ENCODE results near the gene SUPT6H. TPM values are rescaled to one million over a fixed set of nuclear protein-coding genes. Genes with fewer than 3 reads are reported as not detected.

SUPT6H gene
- total and polyA plus RNA-seq, 9 of the 15 experiments (the other 6 are each of a cell fraction or from before 2014, with no cell fraction given) = 1.7 to 77.7 (median 49.2) TPM

DNA sequence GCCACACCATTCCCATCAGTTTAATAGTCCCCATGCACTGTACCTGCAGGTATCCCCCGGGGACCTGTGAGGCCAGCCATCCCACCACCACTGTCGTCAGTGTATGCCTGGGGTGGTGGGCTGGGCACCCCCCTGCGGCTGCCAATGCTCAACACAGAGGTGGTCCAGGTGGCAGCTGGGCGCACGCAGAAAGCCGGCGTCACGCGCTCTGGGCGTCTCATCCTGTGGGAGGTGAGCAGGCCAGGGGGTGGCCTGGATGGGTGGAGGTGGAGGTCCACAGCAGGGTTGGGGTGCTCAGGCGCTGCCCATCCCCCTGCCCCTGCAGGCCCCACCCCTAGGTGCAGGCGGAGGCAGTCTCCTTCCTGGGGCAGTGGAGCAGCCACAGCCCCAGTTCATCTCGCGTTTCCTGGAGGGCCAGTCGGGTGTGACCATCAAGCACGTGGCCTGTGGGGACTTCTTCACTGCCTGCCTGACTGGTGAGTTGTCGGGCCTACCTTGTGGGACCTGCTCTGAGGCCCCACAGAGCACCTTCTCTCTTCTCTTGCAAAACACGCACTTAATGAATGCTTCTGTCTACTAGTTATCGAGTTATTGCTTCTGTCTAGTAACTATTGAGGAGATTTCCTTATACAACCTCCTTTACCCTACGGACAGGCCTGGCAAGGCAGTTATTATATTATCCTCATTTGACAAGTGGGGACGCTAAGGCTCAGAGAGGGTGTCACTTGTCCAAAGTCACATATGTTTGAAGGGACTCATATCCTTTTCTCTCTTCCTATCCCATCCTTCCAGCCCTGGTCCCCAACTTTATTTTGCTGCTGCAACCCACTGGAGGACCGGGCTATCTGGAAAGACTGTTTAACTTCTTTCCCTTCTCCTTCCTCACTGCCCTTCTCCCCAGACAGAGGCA lies 76.0 kb downstream of the SUPT6H start:
- Histone ChIP-seq H4K20me1 (replicated peaks; ENCODE audit: control insufficient read depth, insufficient read depth, low read length) (no peaks in the 10 kb centered on the region), H3K27me3 (ENCODE audit: control insufficient read depth in 2 of 2, insufficient read depth in 2 of 2, low read length in 2 of 2) (no peaks in the 10 kb centered on the region), H3K4me2 (ENCODE audit: insufficient read depth, low read length) (no peak overlapping the region), H3K27ac (ENCODE audit: extremely low read depth, low read depth, low read length) (no peak overlapping the region), H2AFZ (ENCODE audit: low read depth, low read length) (no peak overlapping the region), H3K9ac (ENCODE audit: insufficient read depth in 1 of 2, low read depth in 2 of 2, low read length in 2 of 2) (peak overlapping the region in 1 of 2 experiments; percentile 82; a peak in 2 of 4 replicates), H3K4me3 (no peak overlapping the region), H3K4me1 (replicated peaks in 1 of 2; ENCODE audit: control insufficient read depth in 2 of 2, insufficient read depth in 2 of 2, low read length in 2 of 2) (peaks cover 51 to 72% of the 10 kb centered on the region in 2 experiments), H3K9me1 (ENCODE audit: control insufficient read depth, insufficient read depth, low read length) (no peaks in the 10 kb centered on the region), H3K79me2 (ENCODE audit: control insufficient read depth, insufficient read depth, low read length) (no peaks in the 10 kb centered on the region), H3K36me3 (ENCODE audit: control insufficient read depth, insufficient read depth, low read length) (peaks cover 9% of the 10 kb centered on the region; the same call in 2 of the 3 replicates), H3K9me3 (replicated peaks; ENCODE audit: control insufficient read depth, insufficient read depth, low read depth, low read length) (no peaks in the 10 kb centered on the region)
- CTCF ChIA-PET (ENCODE audit: low intra/inter-chr PET ratio) = no interaction called here
- 73% methylated on average over 21 of the region's 22 CpGs for WGBS (ENCODE audit: insufficient coverage, low coverage, missing lambda C conversion rate)
- BruUV-seq (replicated peaks) = no TSS peak
- no peak for FAIRE-seq
- intact Hi-C loops (cut with micrococcal nuclease) (no loop called here), in situ Hi-C loops (cut with MboI) (no loop called here)
- no peak for DNase-seq (ENCODE audit: extremely low read depth in 1 of 4, low spot score in 3 of 4)
- peak; percentile 3; the same call in 1 of the 3 replicates for ATAC-seq
- POLR2A ChIA-PET = interaction anchor here (17.4 kb wide), 1 partner anchor 14 kb away, joined by 367 read pairs; the partner anchor contains the start of genes NEK8, RPL23A and TLCD1
- TF ChIP-seq PHB (CRISPR knock-in tag; IDR thresholded peaks at IDR 0.05) (no peak), MEF2D (tag; conservative IDR thresholded peaks at IDR 0.05; ENCODE audit: low read depth) (no peak), CTBP1 (IDR thresholded peaks at IDR 0.05; ENCODE audit: borderline replicate concordance) (no peak), ELF4 (CRISPR knock-in tag; IDR thresholded peaks at IDR 0.05) (no peak), CHD2 (IDR thresholded peaks at IDR 0.05; ENCODE audit: low read depth, low read length) (0 out of 2 replicates have a peak, but pooled peaks have one; percentile 34), L3MBTL2 (IDR thresholded peaks at IDR 0.05) (peak; percentile 63)
- TF ChIP-seq, protein P1, sequence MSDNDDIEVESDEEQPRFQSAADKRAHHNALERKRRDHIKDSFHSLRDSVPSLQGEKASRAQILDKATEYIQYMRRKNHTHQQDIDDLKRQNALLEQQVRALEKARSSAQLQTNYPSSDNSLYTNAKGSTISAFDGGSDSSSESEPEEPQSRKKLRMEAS (CRISPR knock-in tag; IDR thresholded peaks at IDR 0.05) = peak; percentile 19; the same call in 1 of the 2 replicates
- TF ChIP-seq, protein P2, sequence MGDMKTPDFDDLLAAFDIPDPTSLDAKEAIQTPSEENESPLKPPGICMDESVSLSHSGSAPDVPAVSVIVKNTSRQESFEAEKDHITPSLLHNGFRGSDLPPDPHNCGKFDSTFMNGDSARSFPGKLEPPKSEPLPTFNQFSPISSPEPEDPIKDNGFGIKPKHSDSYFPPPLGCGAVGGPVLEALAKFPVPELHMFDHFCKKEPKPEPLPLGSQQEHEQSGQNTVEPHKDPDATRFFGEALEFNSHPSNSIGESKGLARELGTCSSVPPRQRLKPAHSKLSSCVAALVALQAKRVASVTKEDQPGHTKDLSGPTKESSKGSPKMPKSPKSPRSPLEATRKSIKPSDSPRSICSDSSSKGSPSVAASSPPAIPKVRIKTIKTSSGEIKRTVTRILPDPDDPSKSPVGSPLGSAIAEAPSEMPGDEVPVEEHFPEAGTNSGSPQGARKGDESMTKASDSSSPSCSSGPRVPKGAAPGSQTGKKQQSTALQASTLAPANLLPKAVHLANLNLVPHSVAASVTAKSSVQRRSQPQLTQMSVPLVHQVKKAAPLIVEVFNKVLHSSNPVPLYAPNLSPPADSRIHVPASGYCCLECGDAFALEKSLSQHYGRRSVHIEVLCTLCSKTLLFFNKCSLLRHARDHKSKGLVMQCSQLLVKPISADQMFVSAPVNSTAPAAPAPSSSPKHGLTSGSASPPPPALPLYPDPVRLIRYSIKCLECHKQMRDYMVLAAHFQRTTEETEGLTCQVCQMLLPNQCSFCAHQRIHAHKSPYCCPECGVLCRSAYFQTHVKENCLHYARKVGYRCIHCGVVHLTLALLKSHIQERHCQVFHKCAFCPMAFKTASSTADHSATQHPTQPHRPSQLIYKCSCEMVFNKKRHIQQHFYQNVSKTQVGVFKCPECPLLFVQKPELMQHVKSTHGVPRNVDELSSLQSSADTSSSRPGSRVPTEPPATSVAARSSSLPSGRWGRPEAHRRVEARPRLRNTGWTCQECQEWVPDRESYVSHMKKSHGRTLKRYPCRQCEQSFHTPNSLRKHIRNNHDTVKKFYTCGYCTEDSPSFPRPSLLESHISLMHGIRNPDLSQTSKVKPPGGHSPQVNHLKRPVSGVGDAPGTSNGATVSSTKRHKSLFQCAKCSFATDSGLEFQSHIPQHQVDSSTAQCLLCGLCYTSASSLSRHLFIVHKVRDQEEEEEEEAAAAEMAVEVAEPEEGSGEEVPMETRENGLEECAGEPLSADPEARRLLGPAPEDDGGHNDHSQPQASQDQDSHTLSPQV (IDR thresholded peaks at IDR 0.05) = peak; percentile 40; the same call in 1 of the 2 replicates
- TF ChIP-seq, protein P3, sequence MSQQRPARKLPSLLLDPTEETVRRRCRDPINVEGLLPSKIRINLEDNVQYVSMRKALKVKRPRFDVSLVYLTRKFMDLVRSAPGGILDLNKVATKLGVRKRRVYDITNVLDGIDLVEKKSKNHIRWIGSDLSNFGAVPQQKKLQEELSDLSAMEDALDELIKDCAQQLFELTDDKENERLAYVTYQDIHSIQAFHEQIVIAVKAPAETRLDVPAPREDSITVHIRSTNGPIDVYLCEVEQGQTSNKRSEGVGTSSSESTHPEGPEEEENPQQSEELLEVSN (IDR thresholded peaks at IDR 0.05; ENCODE audit: borderline replicate concordance in 1 of 2, extremely low read depth in 1 of 2, insufficient read depth in 1 of 2, insufficient read length in 1 of 2, low read depth in 1 of 2, low read length in 1 of 2, poor library complexity in 1 of 2, severe bottlenecking in 1 of 2) = peak; percentile 19
- TF ChIP-seq, protein P4, sequence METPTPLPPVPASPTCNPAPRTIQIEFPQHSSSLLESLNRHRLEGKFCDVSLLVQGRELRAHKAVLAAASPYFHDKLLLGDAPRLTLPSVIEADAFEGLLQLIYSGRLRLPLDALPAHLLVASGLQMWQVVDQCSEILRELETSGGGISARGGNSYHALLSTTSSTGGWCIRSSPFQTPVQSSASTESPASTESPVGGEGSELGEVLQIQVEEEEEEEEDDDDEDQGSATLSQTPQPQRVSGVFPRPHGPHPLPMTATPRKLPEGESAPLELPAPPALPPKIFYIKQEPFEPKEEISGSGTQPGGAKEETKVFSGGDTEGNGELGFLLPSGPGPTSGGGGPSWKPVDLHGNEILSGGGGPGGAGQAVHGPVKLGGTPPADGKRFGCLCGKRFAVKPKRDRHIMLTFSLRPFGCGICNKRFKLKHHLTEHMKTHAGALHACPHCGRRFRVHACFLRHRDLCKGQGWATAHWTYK (CRISPR knock-in tag; IDR thresholded peaks at IDR 0.05) = no peak

Measured in K562 (cell line).